8988T (cell line): ENCODE results near the gene SNCB.

ENCODE experiments used
- DNase-seq: peaks from one replicate; pipeline ENCODE4 v3.0.0; 2011

The SNCB gene

GRCh38 chr5:176629853-176630680, at the start of gene SNCB, which contains the start of gene EIF4E1B:
Gene SNCB (minus strand): TSS chr5:176630534. CDS start chr5:176629654, 880 bp downstream.
Gene EIF4E1B (plus strand): TSS chr5:176630675. CDS start chr5:176642788, 12,113 bp downstream.
- no peak for DNase-seq

DNA sequence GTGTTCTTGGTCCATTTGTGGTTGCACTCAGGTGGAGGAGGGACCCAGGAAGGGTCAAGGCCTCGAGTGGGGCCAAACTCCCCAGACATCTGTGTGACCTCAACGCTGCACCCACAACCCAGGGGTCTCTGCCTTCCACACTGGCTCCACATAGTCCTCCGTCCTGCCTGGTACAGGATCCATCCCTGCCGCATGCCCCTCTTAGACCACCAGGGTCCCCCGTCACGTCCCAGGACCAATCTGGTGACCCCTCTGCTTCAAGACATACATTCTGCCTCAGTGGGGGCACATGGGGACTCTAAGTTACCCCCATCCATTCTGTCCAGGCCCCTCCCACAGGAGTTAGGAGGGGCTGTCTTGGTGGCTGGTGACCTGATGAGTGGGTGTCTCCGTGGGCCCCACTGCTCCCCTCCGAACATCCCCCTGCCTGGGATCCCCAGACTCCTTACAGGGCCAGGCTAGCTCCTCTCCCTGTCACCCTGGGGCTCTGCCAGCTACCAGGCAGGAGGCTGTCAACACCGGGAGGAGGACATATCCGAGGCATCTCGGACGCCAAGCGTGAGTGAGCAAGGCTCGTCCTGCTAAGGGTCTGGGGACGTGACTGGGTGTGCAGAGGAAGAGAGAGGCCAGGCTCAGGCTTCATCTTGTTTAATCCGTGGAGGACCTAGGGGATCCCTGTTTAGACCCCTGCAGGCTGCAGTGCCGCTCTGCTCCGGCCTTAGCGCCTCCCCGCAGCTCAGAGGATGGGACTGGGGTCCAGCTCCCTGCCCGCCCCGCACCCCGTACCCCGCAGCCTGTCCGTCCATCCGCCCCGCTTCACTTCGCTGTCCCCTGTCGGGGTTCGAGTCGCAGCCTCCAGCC, 49.3 kb upstream of the SNCB start:
- no peak for DNase-seq

DNA sequence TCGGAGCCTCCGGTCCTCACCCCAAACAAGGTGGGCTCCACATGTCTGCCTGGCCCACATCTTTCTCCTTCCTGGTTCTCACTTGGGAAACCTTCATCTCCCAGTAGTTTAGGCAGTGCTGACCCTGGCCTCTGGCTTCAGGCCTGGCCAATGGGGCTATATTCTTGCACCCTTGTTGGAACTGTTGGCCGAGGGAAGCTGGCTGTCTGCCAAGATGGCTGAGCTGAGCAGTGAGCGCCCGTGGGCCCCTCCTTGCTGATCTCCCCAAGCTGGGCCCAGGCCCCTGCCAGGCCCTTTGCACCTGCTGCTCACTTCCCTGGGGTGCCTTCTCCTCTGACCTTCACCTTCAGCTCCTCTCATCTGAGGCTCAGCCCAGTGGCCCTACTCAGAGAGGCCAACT, 48.2 kb upstream of the SNCB start:
- no peak for DNase-seq

GRCh38 chr5:176677209-176677939, 47.0 kb upstream of the SNCB start:
- DNase-seq = no peak

DNA sequence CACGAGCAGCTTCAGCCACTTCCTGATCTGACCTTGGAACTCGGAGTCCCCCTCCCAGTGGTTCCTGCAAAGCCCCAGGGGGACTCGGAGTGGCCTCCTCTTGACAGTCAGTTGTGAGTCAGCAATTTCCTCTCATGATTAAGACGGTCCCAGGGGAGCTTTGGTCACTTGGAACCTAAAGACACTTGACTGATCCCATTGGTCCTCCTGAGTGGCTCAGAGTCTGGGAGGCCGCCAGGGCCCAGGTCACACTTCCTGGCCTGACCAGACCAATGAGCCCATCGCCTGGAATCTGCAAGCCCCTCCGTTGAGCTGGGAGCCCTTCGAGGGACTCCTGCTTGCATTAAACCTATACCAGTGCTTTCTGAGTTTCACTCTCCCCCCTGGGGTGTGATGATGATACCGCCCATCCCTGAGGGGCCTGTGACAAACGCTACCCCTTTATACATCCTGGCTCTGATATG, 46.1 kb upstream of the SNCB start:
- DNase-seq = peak; percentile 77

- peak; percentile 79 for DNase-seq
Observed at GRCh38 chr5:176675676-176676360, 45.5 kb upstream of the SNCB start.

- DNase-seq = no peak
Observed at GRCh38 chr5:176674799-176675198, 44.5 kb upstream of the SNCB start.

DNA sequence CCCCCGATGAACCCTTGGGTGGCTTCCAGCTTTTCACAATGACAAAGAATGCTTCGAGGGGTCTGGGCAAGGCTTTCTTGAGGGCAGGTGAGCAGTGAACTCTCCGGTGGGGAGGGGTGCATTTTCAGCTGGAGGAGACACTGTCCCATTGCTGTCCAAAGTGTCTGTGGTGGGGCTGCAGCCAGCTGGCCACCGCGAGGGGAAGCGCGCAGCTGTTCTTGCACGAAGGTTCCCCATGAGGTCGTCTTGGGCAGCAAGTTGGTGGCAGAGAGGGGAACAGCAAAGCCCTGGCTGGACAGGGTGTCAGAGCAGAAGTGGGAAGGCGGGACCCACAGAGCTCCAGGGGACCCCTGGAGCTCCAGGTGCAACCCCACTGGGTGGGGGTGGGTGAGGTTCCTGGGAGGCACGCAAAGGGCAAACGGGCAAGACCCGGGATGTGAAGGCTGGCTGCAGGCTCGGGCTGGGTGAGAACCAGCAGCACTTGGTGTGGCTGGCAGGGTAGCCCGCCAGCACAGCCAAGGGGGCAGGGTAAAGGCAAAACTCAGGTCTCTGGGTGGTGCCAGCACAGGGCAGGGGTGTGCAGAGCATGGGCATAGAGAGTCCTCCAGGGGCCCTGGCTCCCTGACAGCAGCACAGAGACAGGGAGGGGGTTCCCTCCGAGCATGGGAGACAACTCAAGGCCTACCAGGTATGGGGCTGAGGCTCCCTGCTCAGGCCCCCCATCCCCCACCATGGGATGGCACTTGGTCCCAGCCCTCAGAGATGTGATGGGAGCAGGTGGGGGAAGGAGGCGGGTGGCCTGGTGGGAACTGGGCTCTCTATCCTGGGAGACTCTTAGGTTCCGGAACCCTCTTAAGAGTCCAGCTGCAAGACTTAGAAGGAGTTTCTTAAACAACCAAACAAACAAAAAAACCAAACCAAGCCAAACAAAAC, 43.6 kb upstream of the SNCB start:
- no peak for DNase-seq

GRCh38 chr5:176671890-176672747, 41.8 kb upstream of the SNCB start:
- no peak for DNase-seq

- DNase-seq = no peak
Observed at GRCh38 chr5:176671399-176671798, 41.1 kb upstream of the SNCB start.

DNA sequence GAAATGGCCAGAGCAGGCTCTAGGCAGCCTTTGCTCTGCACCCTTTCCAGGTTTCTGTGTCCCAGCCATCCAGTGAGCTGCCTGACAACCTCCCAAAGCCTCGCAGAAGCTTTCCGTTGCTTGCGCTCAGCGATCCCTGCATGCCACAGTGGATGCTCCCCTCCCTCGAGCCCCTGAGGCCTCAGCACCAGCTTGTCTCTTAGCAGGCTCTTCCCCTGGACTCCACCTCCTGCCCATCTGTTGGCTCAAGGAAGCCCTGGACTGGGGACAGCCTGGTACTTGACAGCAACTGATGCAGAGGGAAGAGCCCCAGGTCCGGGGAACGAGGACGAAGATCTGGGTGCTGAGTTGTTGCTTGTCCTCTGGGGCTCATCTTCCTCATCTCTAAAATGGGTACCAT, 40.1 kb upstream of the SNCB start:
- no peak for DNase-seq

- DNase-seq = no peak
Observed at GRCh38 chr5:176667637-176668036, 37.3 kb upstream of the SNCB start.

- no peak for DNase-seq
Observed at GRCh38 chr5:176665517-176665916, 35.2 kb upstream of the SNCB start.

- no peak for DNase-seq
Observed at GRCh38 chr5:176664886-176665285, 34.6 kb upstream of the SNCB start.

DNA sequence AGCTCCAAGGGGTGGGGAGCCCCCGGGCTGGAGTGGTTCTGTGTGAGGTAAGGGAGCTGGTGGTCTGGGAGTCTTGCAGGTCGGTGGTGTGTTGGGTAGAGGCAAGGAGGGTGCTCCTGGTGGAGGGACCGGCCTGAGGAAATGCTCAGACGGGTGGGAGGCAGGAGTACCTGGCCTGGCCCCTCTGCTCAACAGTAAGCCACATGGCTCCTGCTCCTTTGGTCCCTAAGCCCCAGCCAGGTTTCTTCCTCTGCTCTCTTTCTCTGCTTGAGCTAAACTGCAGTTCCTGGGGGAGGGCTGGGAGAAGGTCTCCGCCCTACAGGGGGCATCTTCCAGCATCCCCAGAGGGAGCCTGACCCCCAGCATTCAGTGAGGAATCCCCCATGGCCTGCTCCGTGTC, 34.1 kb upstream of the SNCB start:
- no peak for DNase-seq

- no peak for DNase-seq
Observed at GRCh38 chr5:176663566-176663965, 33.2 kb upstream of the SNCB start.

DNA sequence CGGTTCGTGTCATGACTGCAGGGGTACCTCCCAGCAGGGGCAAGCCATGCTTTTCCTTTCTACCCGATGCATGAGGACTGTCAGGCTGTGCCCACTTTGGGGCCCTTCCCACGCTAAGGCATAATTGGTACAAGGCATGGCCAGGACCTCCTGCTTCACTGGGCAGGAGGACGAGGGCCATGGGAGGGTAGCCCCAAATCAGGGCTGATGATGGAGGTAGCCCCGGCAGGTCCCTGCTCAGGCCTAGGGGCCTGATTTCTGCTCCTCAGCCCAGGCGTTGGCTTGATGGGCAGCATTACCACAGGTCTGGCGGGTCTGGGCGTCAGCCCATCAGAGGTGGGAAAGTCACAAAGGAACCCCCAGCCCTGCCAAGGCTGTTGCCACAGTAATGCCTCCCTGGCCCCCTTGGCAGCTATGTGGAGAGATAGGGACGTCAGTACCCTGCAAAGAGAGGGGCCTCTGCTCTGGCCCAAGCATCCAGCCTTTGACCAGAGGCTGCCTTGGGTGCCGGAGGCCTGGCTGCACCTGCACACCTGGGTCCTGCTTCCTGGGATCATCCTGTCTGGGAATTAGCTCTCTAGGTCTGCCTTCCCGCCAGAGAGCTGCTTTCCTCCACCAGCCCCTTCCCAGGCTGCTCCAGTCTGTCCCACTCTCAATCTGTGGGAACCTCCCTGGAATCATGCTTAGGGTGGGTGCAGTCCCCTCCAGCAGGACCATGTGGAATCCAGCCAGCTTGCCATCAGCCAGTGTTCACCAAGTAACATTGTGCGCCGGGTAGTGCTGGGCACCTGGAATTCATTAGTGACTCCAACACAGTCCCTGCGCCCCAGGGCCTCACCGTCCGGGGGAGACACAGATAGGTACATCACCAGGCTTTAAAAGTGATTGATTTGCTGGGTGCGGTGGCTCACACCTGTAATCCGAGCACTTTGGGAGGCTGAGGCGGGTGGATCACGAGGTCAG, 32.3 kb upstream of the SNCB start:
- DNase-seq = no peak

- no peak for DNase-seq
Observed at GRCh38 chr5:176661676-176662075, 31.3 kb upstream of the SNCB start.
